Measurements from ENCODE around the gene OSBPL9.

DNA sequence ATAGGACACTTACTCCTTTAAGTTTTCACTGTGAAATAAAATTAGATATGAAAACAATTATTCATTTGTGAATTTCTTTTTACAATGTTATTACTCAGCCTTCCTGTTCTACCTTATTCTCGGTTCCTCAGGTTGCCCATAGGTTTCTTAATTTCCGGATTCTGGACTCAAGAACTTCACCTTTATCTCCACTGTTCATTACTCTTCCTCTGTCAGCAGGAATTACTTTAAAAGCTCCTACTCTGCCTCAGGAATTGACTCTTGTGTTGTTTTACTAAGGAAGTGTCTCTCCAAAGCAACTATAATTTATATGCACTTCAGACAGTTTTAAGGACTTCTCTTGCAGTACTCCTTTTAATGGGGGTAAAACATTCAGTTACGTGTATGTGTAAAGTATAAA, 123.8 kb downstream of the OSBPL9 start:
- TF ChIP-seq POLR2A (IDR thresholded peaks at IDR 0.05; ENCODE audit: low read depth, low read length) (no peak), POLR2AphosphoS5 (IDR thresholded peaks at IDR 0.05; ENCODE audit: low read depth, low read length) (no peak)

All from GM12892 (cell line).